HG03342 (cell line): ENCODE results near the gene MAPKAPK3.

Source experiments
- ATAC-seq: cut with Tn5 transposase; IDR thresholded peaks from one replicate; pipeline ENCODE4 v1.9.1; 2021; ENCODE audit warnings: mild to moderate bottlenecking, moderate library complexity; ENCODE audit not compliant: unreplicated experiment

Gene MAPKAPK3

GRCh38 chr3:50617096-50617791 is at the start of gene MAPKAPK3:
TSS of gene MAPKAPK3 (plus strand) at chr3:50617151. CDS start at chr3:50617566, 415 bp downstream.
- peak; percentile 9 for ATAC-seq

DNA sequence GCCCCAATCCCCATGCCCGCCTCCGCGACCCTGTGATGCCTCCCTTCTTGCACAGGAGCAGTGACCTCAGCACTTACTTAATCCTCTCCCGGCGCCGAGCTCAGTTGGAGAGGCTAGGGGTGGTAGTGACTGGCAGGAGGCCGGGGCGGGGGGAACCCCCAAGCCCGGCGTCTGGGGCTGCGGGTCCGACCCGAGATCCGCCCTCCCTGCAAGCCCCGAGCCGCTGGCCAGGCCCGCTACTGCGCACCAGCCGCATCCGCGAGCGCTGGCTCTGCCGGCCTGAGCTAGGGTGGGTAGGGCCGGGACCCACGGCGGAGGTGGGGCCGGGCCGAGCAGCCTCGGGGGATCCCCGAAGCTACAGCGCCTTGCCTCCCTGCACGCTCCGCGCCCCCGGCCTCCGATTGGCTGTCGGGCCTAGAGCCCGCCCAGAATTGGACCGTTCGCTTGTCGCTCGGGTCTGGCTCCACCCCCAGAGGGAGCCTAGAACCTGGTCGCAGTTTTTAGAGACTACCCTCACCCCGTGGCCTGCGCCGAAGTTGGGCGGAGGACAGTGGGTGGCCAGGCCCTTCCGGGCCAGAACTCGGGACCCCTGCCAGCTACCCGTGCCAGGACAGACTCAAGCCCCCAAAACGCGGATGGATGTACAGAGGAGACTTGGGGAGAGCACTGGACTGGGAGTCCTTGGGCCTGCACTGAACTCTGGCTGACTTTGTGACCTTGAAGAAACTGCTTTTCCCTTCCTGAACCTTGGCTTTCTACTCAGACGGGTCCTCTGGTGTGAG is 49.4 kb upstream of the MAPKAPK3 start, which contains the start of gene C3orf18:
Gene C3orf18 (minus strand): TSS at position 362 of the 782 bp plus-strand sequence. CDS start 2,048 bp downstream, outside the sequence.
- peak; percentile 80 for ATAC-seq

DNA sequence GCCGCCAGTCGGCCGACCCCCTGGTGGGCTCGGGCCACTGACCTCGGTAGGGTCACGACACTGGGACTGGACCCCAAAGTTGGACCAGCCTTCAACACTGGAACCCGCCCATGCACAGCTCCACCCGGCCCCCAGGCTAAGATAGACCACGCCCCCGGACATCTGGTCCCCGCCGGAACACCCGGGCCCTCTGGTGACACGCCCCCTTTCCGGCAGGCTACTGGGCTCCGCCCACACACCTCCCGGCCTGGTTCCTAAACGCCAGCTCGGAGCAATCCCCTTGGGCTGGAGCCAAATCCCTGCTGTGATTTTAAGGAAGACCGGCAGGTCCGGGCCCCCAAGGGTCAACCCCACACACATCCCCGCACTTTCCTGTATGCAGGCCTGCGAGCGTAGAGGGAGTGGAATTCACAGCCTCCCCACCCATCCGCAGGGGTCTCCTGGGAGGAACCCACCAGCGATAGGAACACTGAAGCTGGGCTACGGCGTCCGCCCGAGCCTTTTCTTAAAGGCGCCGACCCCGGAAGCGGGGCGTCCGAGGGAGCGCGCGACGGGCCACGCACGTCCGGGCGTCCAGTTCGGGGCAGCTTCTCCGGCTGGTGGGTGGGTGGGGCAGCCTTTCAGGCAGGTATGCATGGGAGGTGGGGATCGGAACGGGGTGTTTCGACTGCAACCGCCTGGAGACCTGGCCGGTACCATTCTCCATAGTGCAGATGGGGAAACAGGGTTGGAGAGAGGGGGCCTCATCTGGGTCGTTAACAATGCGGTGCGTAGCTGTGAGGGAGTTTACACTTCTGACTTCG is 47.8 kb upstream of the MAPKAPK3 start, which contains the start of gene HEMK1:
Gene HEMK1 (plus strand): TSS at position 576 of the 803 bp plus-strand sequence. CDS start 1,583 bp downstream, outside the sequence.
- ATAC-seq = peak; percentile 65

DNA sequence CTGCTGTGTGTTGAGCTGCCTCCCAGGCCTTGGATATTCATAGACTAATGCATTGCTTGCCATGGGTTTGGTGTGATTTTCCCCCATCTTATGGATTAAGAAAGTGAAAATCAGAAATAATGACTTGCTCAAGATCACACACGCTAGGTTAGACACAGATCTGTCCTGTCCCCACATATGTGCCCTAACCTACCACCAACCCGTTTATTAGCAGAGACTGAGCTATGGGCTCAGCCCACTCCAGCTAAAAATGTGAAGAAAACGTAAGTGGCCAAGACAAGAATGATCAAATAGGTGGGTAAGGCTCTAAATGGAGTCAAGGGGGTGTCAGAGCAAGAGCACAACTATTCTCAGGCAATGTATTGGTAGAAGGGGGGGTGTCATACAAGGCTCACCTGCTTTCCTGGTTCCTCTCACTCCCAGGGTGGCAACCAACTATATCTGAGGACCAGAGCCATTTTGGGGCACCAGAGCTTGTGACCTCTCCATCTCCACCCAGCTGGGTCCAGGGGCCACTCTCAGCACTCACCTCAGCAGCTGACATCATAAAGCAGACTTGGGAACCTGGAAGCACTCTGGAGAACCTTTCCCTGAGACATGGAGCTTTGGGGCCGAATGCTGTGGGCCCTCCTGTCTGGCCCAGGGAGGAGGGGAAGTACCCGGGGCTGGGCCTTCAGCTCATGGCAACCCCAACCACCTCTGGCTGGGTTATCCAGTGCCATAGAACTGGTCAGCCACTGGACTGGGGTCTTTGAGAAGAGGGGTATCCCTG is 46.3 kb upstream of the MAPKAPK3 start:
- ATAC-seq = no peak

- no peak for ATAC-seq
Observed at GRCh38 chr3:50571486-50571885, 45.5 kb upstream of the MAPKAPK3 start.

DNA sequence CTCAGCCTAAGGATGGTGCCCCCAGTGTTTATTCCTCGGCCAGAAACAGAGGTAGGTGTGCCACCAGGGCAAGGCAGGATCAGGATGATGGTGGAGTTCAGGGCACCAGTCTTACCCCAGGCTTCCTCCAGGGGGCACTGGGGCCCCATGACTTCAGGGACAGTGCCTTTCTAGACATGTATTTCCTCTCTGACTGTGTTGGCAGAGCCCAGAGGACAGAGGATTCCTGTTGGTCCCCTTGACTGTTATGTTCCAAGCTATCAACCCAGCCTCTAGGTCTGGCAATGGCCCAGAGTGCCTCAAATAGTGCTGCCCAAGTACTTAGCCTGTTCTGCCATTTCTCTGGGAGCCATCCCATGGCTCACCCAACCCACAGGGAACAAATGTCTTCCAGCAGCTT is 44.8 kb upstream of the MAPKAPK3 start:
- ATAC-seq = no peak

GRCh38 chr3:50572801-50573371 is 44.1 kb upstream of the MAPKAPK3 start:
- no peak for ATAC-seq

GRCh38 chr3:50573566-50574443 is 43.1 kb upstream of the MAPKAPK3 start:
- ATAC-seq = no peak

GRCh38 chr3:50574444-50574831 is 42.5 kb upstream of the MAPKAPK3 start:
- ATAC-seq = no peak

DNA sequence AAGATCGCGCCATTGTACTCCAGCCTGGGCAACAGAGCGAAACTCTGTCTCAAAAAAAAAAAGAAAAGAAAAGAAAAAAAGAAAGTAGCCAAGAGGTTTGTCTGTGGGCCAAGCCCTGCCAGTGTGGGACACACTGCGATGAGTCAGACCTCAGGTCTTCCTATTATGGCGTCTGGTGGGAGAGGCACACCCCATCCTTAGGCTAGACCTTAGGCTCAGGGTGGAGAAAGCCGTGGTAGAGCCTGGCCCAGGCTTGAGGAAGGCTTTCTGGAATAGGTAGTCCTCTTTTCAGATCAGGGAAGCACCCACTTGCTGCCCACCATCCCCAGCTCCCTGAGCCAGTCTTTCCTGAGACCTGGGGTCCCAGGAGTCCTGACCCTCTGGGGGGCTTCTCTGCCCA is 41.6 kb upstream of the MAPKAPK3 start:
- ATAC-seq = no peak

DNA sequence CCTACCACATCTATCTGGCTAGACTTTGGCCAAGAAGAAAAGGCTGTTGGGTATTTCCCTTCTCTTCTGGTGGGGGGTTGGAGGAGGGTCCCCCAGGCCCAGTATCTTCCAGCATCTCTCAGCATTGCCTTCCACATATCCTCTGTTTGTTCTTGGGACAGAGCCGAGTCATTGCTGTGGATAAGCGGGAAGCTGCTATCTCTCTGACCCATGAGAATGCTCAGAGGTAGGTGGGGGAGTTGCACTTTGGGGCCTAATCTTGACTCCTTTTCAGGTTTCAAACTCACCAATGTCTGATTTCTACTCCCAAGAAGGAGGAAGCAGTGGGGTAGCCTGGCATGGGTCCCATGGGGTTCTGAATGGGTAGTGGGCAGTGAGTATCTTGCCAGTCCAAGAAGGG is 39.6 kb upstream of the MAPKAPK3 start:
- no peak for ATAC-seq

DNA sequence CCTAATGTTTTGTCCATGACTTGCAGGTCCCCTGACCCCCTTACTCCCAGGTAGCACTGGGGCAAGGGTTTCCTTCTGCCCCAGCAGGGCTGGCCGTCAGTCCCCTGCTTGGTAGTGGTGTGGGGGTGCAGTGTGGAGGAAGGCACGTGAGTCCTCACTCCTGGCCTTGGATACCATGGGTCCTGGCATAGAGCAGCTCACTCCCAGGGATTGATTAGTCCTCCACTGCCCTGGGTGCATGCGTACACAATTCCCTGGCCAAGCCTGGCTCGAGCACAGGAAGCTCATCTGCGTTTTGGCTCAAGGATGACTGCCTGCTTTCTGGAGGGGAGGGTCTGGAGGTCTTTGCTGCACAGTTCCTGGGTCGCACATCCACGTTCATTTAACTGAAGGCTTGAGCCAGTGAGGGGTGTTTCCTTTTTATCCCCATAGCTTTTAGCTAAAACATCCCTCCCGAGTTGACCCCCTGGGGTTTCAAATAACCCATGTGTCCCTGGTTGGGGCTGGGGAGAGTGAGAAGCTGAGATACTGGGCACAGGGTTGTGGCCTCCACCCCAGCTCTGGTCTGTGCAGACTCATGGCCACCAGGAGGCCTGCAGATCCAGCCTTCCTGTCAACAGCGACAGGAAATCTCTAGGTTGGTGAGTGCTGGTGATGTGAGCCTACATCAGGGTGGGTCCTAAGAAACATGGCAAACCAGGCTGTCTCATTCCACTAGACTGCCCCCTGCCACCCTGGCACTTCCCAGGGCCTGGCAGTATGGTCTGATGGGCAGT is 36.1 kb upstream of the MAPKAPK3 start:
- ATAC-seq = no peak

- no peak for ATAC-seq
Observed at GRCh38 chr3:50581459-50581842, 35.5 kb upstream of the MAPKAPK3 start.

GRCh38 chr3:50582083-50582482 is 34.9 kb upstream of the MAPKAPK3 start:
- no peak for ATAC-seq

DNA sequence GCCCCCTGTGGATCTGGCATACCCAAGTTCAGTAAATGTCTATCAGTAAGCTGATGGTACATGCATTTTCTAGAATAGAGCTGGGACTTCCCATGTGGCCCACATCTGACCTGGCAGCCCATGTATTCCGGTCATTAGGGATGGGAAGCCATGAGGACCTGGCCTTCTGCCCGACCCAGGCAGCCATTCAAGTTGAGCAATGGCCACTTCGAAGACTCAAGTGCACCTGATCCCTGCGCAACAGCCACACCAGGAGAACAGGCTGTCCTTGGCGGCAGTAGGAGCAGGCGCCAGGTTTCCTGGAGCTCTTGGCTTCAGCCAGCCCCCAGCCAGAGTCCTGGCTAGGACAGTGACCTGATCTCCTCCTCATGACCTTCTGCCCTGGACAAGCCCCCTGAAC is 33.1 kb upstream of the MAPKAPK3 start:
- ATAC-seq = no peak

- ATAC-seq = no peak
Observed at GRCh38 chr3:50584391-50584790, 32.6 kb upstream of the MAPKAPK3 start.

DNA sequence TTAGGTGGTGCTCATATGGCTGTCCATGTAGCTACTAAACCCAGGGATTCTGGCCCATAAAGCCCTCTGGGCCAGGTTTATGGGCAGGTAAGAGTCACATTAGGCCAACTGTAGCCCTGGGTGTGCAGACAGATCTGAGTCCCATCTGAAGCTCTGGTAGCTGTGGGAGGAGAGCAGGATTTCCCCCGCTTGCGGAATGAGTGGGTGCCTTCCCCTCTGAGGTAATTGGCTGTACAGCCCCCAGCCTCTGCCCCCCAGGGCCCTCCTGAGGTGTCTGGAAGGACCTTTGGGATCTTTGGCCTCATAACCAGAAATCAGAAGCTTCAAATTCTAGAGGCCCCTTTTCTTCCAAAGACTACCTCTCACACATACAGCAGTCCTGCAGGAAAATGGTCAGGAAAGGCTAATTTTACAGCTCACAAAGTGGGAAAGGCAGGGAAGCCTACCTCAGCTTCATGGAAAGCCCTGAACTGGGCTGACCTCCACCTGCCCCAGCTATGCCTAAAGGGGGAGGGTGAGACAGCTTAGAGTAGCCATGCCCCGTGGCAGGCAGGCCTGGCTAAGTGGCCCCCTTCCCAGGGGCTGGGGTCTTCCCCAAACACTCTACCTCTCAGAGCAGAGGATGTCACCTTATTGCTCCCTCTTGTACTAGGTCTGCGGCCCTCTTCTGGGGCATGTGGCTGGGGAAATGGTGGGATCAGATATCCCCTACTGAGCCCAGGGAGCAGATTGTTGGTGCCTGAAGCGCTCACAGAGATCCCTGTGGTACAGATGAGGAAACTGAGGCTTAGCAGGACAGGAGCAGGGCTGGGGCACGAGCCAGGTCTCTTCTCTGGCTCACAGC is 30.8 kb upstream of the MAPKAPK3 start:
- ATAC-seq = no peak

GRCh38 chr3:50586763-50587070 is 30.2 kb upstream of the MAPKAPK3 start:
- no peak for ATAC-seq
